ENCODE results near the gene GSTK1.
"Not testable (repeated sequence)": the region's sequence is repeated elsewhere in the genome, so short reads cannot be mapped to it uniquely, and the experiment has no call there.

The GSTK1 gene

DNA sequence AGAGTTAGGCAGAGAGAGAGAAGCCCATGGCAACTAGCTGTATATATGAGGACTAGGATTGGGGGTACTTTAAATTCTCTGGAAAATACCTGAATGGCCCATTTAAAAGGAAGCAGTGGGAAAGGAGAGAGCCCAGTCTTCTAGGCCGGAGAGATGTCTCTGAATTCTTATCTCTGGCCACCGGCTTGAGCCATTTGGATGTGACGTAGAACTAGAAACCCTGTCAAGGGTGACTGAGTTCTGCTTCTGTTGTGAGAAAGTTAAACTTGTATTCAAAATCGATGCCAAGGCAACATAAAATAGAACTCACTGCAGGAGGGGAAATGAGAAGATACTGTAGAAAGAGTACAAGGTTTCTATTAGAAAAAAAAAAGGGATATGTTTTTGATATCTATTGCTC, 6.3 kb upstream of the GSTK1 start:
- Mint-ChIP-seq H3K9me3 (peaks cover 21% of the 10 kb centered on the region), H3K27me3 (ENCODE audit: low read depth, poor library complexity) (peaks cover 22% of the 10 kb centered on the region)

DNA sequence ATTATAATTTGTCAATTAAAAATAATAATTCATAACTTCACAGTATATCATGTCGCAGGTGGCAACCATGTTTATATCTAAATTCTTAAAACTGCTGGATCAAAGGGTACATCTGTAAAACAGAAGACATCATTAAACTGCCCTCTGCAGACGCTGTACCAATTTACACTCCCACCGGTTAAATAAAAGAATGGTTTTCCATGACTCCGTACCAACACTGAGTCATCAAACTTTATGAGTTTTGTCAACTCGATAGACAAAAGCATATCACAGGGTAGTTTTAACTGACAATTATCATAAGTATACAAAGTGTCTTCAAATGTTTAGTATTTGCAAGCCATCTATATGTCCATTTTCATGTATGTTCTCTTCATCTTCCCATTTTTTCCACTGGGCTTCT, 5.7 kb upstream of the GSTK1 start:
- Mint-ChIP-seq H3K36me3 (ENCODE audit: low read depth) (peaks cover 7% of the 10 kb centered on the region), H3K9me3 (peaks cover 16% of the 10 kb centered on the region), H3K27me3 (ENCODE audit: low read depth, poor library complexity) (peaks cover 21% of the 10 kb centered on the region), H3K4me1 (no peaks in the 10 kb centered on the region), H3K27ac (no peak overlapping the region), H3K4me3 (no peak overlapping the region)
- DNase-seq: no peak
- TF ChIP-seq, protein P1, sequence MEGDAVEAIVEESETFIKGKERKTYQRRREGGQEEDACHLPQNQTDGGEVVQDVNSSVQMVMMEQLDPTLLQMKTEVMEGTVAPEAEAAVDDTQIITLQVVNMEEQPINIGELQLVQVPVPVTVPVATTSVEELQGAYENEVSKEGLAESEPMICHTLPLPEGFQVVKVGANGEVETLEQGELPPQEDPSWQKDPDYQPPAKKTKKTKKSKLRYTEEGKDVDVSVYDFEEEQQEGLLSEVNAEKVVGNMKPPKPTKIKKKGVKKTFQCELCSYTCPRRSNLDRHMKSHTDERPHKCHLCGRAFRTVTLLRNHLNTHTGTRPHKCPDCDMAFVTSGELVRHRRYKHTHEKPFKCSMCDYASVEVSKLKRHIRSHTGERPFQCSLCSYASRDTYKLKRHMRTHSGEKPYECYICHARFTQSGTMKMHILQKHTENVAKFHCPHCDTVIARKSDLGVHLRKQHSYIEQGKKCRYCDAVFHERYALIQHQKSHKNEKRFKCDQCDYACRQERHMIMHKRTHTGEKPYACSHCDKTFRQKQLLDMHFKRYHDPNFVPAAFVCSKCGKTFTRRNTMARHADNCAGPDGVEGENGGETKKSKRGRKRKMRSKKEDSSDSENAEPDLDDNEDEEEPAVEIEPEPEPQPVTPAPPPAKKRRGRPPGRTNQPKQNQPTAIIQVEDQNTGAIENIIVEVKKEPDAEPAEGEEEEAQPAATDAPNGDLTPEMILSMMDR (IDR thresholded peaks at IDR 0.05): no peak

More for the DNA sequence above, 6.3 kb upstream of the GSTK1 start:
- Mint-ChIP-seq H3K4me3 (no peak overlapping the region), H3K27ac (no peak overlapping the region), H3K36me3 (ENCODE audit: low read depth) (peaks cover 7% of the 10 kb centered on the region), H3K4me1 (no peaks in the 10 kb centered on the region)
- no peak for DNase-seq
- TF ChIP-seq, protein P1 (IDR thresholded peaks at IDR 0.05): no peak

DNA sequence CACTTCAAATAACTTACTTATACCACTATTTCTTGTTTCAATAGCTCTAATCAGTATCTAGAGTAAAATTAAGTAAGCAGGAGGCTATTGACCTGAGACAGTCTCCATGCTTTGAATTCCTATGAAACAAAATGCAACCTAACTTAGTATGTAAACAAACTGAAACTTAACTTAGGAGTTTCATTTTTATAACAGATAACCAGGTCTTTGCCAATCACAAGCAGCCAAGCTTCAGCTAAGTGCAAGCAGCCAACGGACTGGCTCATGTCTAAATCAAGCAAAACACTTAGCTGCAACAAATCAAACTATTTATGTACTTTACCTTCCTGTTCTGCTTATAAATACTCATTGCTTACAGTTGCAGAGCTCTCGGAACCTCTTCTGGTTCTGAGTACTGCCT, 4.4 kb upstream of the GSTK1 start:
- H3K4me1 Mint-ChIP-seq: peaks cover 5% of the 10 kb centered on the region
- TF ChIP-seq, protein P1 (IDR thresholded peaks at IDR 0.05): no peak
- peaks cover 2% of the 10 kb centered on the region for H3K36me3 Mint-ChIP-seq (ENCODE audit: low read depth)
- peaks cover 6% of the 10 kb centered on the region for H3K9me3 Mint-ChIP-seq
- no peak overlapping the region for H3K4me3 Mint-ChIP-seq
- no peak overlapping the region for H3K27ac Mint-ChIP-seq
- DNase-seq: no peak
- peaks cover 18% of the 10 kb centered on the region for H3K27me3 Mint-ChIP-seq (ENCODE audit: low read depth, poor library complexity)

DNA sequence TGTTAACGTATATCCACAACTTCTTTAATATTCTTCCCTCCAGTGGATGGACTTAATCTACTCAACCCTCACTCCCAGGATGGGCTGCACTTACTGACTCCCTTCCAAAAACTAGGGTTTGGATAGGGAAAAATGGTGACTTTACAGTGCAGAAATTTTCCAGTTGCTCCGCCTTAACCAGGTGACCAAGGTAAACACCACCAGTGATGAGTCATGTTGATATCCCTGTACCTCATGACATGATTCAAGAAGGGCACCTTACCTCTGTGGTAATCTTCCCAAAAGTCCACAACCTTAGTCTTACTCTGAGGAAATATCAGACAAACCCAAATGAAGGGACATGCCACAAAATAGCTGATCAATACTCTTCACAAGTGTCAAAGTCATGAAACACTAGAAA, 3.5 kb upstream of the GSTK1 start:
- TF ChIP-seq, protein P1 (IDR thresholded peaks at IDR 0.05): no peak
- Mint-ChIP-seq H3K36me3 (ENCODE audit: low read depth) (peaks cover 5% of the 10 kb centered on the region), H3K4me3 (no peak overlapping the region), H3K4me1 (peaks cover 14% of the 10 kb centered on the region), H3K27me3 (ENCODE audit: low read depth, poor library complexity) (peaks cover 15% of the 10 kb centered on the region), H3K27ac (no peak overlapping the region), H3K9me3 (no peaks in the 10 kb centered on the region)
- DNase-seq: no peak

DNA sequence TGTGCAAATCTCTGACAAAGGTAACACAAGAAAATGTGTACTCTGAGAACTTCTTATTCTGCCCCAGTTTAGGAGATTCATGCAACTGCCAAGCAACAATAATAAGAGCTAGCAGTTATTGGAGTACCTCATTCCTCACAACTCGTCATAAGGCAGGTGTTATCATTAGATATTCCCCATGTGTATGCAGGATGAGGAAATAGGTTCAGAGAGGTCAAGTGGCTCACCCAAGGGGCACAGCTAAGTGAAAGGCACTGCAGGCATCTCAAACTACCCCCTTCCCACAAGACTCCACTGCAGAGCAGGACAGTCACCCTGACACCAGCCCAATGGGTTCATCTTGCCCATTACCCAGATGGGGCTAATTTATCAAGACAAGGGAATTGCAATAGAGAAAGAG, 1.3 kb upstream of the GSTK1 start:
- Mint-ChIP-seq H3K4me3 (peak overlapping the region; percentile 61), H3K27me3 (ENCODE audit: low read depth, poor library complexity) (peaks cover 10% of the 10 kb centered on the region), H3K36me3 (ENCODE audit: low read depth) (peaks cover 11% of the 10 kb centered on the region), H3K4me1 (peaks cover 22% of the 10 kb centered on the region), H3K9me3 (no peaks in the 10 kb centered on the region), H3K27ac (no peak overlapping the region)
- no peak for DNase-seq
- TF ChIP-seq, protein P1 (IDR thresholded peaks at IDR 0.05): no peak

DNA sequence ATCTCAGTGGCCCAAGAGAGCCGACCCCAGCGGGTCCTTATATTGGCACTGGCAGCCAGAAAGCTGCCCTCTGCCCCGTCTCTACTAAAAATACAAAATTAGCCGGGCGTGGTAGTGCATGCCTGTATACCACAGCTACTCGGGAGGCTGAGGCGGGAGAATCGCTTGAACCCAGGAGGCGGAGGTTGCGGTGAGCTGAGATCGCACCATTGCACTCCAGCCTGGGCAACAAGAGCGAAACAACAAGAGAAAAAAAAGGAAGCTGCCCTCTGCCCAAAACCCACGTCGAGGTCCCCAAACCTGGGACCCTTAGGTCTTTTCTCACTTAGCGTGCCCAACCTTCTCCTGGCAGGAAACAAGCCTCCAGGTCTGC, 941 bp downstream of the GSTK1 start:
- not testable (repeated sequence) for DNase-seq; H3K27ac Mint-ChIP-seq; H3K9me3 Mint-ChIP-seq; H3K27me3 Mint-ChIP-seq (ENCODE audit: low read depth, poor library complexity)
- H3K4me3 Mint-ChIP-seq: peak overlapping the region; percentile 92
- H3K36me3 Mint-ChIP-seq (ENCODE audit: low read depth): peaks cover 11% of the 10 kb centered on the region
- H3K4me1 Mint-ChIP-seq: peaks cover 22% of the 10 kb centered on the region
